ELF-1 (cell line): ENCODE measurements around the gene CXCL12.

Source experiments
- DNase-seq: peaks from one replicate; pipeline ENCODE4 v3.0.0-alpha.2; 2016; ENCODE audit warnings: low read depth, low spot score

CXCL12 gene

GRCh38 chr10:44335330-44336021 lies 49.4 kb downstream of the CXCL12 start:
- peak; percentile 27 for DNase-seq

GRCh38 chr10:44334621-44335184 lies 50.2 kb downstream of the CXCL12 start:
- DNase-seq: no peak

GRCh38 chr10:44334091-44334490 lies 50.8 kb downstream of the CXCL12 start:
- no peak for DNase-seq

- no peak for DNase-seq
These were observed 51.4 kb downstream of the CXCL12 start for GRCh38 chr10:44333511-44333910.

- DNase-seq: no peak
These were observed 52.4 kb downstream of the CXCL12 start for GRCh38 chr10:44332465-44332864.

GRCh38 chr10:44330431-44330830 lies 54.5 kb downstream of the CXCL12 start:
- no peak for DNase-seq

- no peak for DNase-seq
These were observed 57.4 kb downstream of the CXCL12 start for GRCh38 chr10:44327461-44327860.
